ENCODE data around the gene KLK8. TPM values are rescaled to one million over a fixed set of nuclear protein-coding genes. Genes with fewer than 3 reads are reported as not detected.

The KLK8 gene
- total RNA-seq, 1 donor from 2014 or later: not detected

GRCh38 chr19:51014242-51014641 is 12.8 kb upstream of the KLK8 start:
- no peak for TF ChIP-seq CTCF (IDR thresholded peaks at IDR 0.05; ENCODE audit: unreplicated experiment)
- H3K9me3 Mint-ChIP-seq (ENCODE audit: unreplicated experiment): no peaks in the 10 kb centered on the region
- DNase-seq (ENCODE audit: low spot score): no peak
- H3K27ac Mint-ChIP-seq (ENCODE audit: unreplicated experiment): no peak overlapping the region
- H3K27me3 Mint-ChIP-seq (ENCODE audit: unreplicated experiment): peaks cover 11% of the 10 kb centered on the region
- no peak overlapping the region for H3K4me3 Mint-ChIP-seq (ENCODE audit: unreplicated experiment)
- peaks cover 11% of the 10 kb centered on the region for H3K36me3 Mint-ChIP-seq (ENCODE audit: low read depth, unreplicated experiment)
- peaks cover 7% of the 10 kb centered on the region for H3K4me1 Mint-ChIP-seq (ENCODE audit: unreplicated experiment)

- peaks cover 9% of the 10 kb centered on the region for H3K27me3 Mint-ChIP-seq (ENCODE audit: unreplicated experiment)
- H3K4me1 Mint-ChIP-seq (ENCODE audit: unreplicated experiment): peaks cover 5% of the 10 kb centered on the region
- H3K27ac Mint-ChIP-seq (ENCODE audit: unreplicated experiment): peak overlapping the region; percentile 24
- H3K4me3 Mint-ChIP-seq (ENCODE audit: unreplicated experiment): no peak overlapping the region
- DNase-seq (ENCODE audit: low spot score): no peak
- no peak for TF ChIP-seq CTCF (IDR thresholded peaks at IDR 0.05; ENCODE audit: unreplicated experiment)
- H3K9me3 Mint-ChIP-seq (ENCODE audit: unreplicated experiment): no peaks in the 10 kb centered on the region
- H3K36me3 Mint-ChIP-seq (ENCODE audit: low read depth, unreplicated experiment): peaks cover 6% of the 10 kb centered on the region
Measured at GRCh38 chr19:51012661-51013190, 11.3 kb upstream of the KLK8 start.

GRCh38 chr19:51010066-51010795 is 8.8 kb upstream of the KLK8 start:
- H3K27me3 Mint-ChIP-seq (ENCODE audit: unreplicated experiment): peaks cover 4% of the 10 kb centered on the region
- no peaks in the 10 kb centered on the region for H3K9me3 Mint-ChIP-seq (ENCODE audit: unreplicated experiment)
- H3K4me3 Mint-ChIP-seq (ENCODE audit: unreplicated experiment): no peak overlapping the region
- H3K4me1 Mint-ChIP-seq (ENCODE audit: unreplicated experiment): no peaks in the 10 kb centered on the region
- H3K27ac Mint-ChIP-seq (ENCODE audit: unreplicated experiment): no peak overlapping the region
- no peak for DNase-seq (ENCODE audit: low spot score)
- peaks cover 6% of the 10 kb centered on the region for H3K36me3 Mint-ChIP-seq (ENCODE audit: low read depth, unreplicated experiment)
- TF ChIP-seq CTCF (IDR thresholded peaks at IDR 0.05; ENCODE audit: unreplicated experiment): no peak

GRCh38 chr19:51009061-51009891 is 7.9 kb upstream of the KLK8 start:
- H3K27me3 Mint-ChIP-seq (ENCODE audit: unreplicated experiment): peaks cover 2% of the 10 kb centered on the region
- DNase-seq (ENCODE audit: low spot score): no peak

More at GRCh38 chr19:51009061-51009891, 7.9 kb upstream of the KLK8 start:
- Mint-ChIP-seq H3K9me3 (ENCODE audit: unreplicated experiment) (no peaks in the 10 kb centered on the region), H3K4me3 (ENCODE audit: unreplicated experiment) (no peak overlapping the region), H3K36me3 (ENCODE audit: low read depth, unreplicated experiment) (peaks cover 6% of the 10 kb centered on the region), H3K27ac (ENCODE audit: unreplicated experiment) (no peak overlapping the region), H3K4me1 (ENCODE audit: unreplicated experiment) (no peaks in the 10 kb centered on the region)
- TF ChIP-seq CTCF (IDR thresholded peaks at IDR 0.05; ENCODE audit: unreplicated experiment): no peak
